ENCODE measurements around the gene ZNF593.

Gene ZNF593

DNA sequence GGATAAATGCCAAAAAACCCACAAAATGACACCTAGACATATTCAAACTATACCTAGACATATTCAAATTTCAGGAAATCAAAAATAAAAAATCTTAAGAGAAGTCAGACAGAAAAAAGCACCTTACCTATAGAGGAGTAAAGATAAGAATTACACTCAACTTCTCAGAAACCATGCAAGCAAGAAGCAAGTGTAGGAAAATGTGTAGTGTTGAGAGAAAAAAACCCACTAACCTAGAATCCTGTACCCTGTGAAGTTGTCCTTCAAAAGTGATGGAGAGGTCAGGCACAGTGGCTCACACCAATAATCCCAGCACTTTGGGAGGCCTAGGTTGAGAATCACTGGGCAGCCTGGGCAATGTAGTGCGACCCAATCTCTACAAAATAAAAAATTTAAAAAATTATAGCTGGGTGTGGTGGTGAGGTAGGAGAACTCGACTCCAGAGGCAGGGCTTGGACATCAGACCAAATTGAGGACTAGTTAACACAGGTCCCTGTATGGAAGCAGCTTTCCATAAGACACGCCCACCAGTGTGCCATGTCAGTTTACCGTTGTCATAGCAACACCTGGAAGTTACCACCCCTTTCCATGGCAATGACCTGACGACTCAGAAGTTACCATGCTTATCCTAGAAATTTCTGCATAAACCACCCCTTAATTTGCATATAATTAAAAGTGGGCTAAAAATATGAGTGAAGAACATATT, 37.4 kb upstream of the ZNF593 start:
- CTCF ChIA-PET = interaction anchor here (1.0 to 7.9 kb wide), 3 partner anchors 12 to 285 kb away, joined by 3 to 93 read pairs (median 4); no protein-coding TSS in a partner anchor
- POLR2A ChIA-PET = no interaction called here
- no peak for DNase-seq (ENCODE audit: extremely low spot score)
- TF ChIP-seq CTCF (IDR thresholded peaks at IDR 0.05; ENCODE audit: control extremely low read depth, extremely low read depth, low read depth, missing control alignments) = no peak

DNA sequence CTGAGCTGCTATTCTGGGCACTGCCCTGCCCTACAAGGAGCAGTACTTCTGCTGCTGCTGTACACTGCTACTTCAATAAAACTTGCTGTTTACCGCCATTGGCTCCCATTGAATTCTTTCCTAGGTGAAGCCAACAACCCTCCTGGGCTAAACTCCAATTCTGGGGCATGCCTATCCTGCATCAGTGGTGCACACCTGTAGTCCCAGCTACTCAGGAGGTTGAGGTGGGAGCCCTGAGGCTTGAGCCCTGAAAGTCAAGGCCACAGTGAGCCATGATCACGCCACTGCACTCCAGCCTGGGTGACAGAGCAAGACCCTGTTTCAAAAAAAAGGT, 36.9 kb upstream of the ZNF593 start:
- TF ChIP-seq CTCF (IDR thresholded peaks at IDR 0.05; ENCODE audit: control extremely low read depth, extremely low read depth, low read depth, missing control alignments) = no peak
- ChIA-PET POLR2A (no interaction called here), CTCF (interaction anchor here (1.0 to 7.9 kb wide), 3 partner anchors 12 to 284 kb away, joined by 3 to 93 read pairs (median 4); no protein-coding TSS in a partner anchor)
- no peak for DNase-seq (ENCODE audit: extremely low spot score)

- no peak for TF ChIP-seq CTCF (IDR thresholded peaks at IDR 0.05; ENCODE audit: control extremely low read depth, extremely low read depth, low read depth, missing control alignments)
- no peak for DNase-seq (ENCODE audit: extremely low spot score)
- POLR2A ChIA-PET = no interaction called here
- CTCF ChIA-PET = interaction anchor here (1.0 kb wide), 1 partner anchor 30 kb away, joined by 3 read pairs; no protein-coding TSS in a partner anchor
Observed at GRCh38 chr1:26134466-26134865, 35.2 kb upstream of the ZNF593 start.

- no peak for TF ChIP-seq CTCF (IDR thresholded peaks at IDR 0.05; ENCODE audit: control extremely low read depth, extremely low read depth, low read depth, missing control alignments)
- no peak for DNase-seq (ENCODE audit: extremely low spot score)
- ChIA-PET POLR2A (no interaction called here), CTCF (interaction anchor here (1.0 to 1.5 kb wide), 6 partner anchors 18 to 103 kb away, joined by 3 to 5 read pairs (median 4); partner anchors contain the start of gene ZNF593)
Observed at GRCh38 chr1:26138974-26139558, 30.6 kb upstream of the ZNF593 start.

DNA sequence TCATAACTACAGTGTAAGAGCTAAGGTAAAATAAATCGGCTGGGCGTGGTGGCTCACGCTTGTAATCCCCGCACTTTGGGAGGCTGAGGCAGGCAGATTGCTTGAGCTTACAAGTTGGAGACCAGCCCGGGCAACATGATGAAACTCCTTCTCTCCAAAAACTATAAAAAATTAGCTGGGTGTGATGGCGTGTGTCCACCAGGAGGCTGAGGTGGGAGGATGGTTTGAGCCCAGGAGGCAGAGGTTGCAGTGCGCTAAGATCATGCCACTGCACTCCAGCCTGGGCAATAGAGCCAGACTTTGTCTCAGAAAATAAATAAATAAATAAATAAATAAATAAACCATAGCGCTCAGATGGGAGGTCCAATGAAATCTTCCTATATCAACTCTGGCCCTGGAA, 27.5 kb upstream of the ZNF593 start:
- no peak for TF ChIP-seq CTCF (IDR thresholded peaks at IDR 0.05; ENCODE audit: control extremely low read depth, extremely low read depth, low read depth, missing control alignments)
- CTCF ChIA-PET = interaction anchor here (0.7 to 8.5 kb wide), 6 partner anchors 13 to 107 kb away, joined by 3 to 151 read pairs (median 49); partner anchors contain the start of genes PDIK1L and ZNF593
- DNase-seq (ENCODE audit: extremely low spot score) = no peak
- POLR2A ChIA-PET = no interaction called here

GRCh38 chr1:26145041-26145959, 24.4 kb upstream of the ZNF593 start:
- ChIA-PET CTCF (interaction anchor here (0.7 to 8.5 kb wide), 46 partner anchors 11 to 287 kb away, joined by 3 to 151 read pairs (median 4); partner anchors contain the start of genes C1orf232, CEP85, CNKSR1 and DHDDS), POLR2A (interaction anchor here (0.5 kb wide), 1 partner anchor 37 kb away, joined by 4 read pairs; no protein-coding TSS in a partner anchor)
- peak; percentile 81 for DNase-seq (ENCODE audit: extremely low spot score)
- TF ChIP-seq CTCF (IDR thresholded peaks at IDR 0.05; ENCODE audit: control extremely low read depth, extremely low read depth, low read depth, missing control alignments) = peak; percentile 74

Measured in GM10248 (cell line).